Measurements from ENCODE around the gene RAB44.

DNA sequence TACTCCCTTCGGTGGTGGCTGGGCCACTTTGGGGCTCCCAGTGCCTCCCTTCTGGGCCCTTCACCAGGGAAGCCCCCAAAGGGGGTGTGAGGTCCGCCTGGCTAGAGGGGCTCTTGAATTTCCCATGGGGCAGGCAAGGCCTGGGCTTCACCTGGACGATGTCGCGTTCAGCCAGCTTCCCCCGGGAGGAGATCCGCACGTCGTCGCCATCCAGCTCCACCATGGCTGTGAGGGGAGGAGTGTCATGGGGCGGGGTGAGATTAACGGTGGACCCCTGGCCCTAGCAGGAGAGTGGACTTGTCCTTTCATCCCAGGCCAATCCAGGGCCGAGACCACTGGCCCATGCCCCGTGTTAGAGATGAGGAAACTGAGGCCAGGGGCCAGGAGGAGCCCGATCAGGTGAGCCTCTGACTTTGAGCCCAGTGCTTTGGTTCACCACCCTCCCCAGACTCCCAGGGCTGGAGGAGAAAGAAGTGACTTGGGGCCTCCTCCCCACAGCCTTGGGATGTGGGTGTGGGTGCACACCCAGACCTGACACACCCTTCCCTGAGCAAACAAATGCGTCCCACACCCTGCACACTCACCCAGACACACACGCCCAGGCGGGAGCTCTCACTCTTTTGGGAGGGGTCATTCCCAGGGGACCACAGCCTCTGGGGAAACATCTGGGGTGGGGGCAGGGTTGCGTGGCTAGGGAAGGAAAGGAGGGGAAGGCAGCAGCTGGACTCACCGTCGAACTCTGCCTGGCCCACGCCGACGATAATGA lies 46.1 kb downstream of the RAB44 start:
- TF ChIP-seq, protein P1, sequence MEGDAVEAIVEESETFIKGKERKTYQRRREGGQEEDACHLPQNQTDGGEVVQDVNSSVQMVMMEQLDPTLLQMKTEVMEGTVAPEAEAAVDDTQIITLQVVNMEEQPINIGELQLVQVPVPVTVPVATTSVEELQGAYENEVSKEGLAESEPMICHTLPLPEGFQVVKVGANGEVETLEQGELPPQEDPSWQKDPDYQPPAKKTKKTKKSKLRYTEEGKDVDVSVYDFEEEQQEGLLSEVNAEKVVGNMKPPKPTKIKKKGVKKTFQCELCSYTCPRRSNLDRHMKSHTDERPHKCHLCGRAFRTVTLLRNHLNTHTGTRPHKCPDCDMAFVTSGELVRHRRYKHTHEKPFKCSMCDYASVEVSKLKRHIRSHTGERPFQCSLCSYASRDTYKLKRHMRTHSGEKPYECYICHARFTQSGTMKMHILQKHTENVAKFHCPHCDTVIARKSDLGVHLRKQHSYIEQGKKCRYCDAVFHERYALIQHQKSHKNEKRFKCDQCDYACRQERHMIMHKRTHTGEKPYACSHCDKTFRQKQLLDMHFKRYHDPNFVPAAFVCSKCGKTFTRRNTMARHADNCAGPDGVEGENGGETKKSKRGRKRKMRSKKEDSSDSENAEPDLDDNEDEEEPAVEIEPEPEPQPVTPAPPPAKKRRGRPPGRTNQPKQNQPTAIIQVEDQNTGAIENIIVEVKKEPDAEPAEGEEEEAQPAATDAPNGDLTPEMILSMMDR (IDR thresholded peaks at IDR 0.05), result no peak
- no peak for TF ChIP-seq EP300 (IDR thresholded peaks at IDR 0.05)
